ENCODE data around the gene PPP1R14C.
A peak's percentile ranks its signal among the peaks of the same experiment; 100 is the strongest.
"Not testable (repeated sequence)": the region's sequence is repeated elsewhere in the genome, so short reads cannot be mapped to it uniquely, and the experiment has no call there.

The PPP1R14C gene

GRCh38 chr6:150142670-150143515 is at the start of gene PPP1R14C:
PPP1R14C (plus strand) TSS chr6:150143044; CDS start chr6:150143193, 149 bp downstream.
- DNase-seq: peak; percentile 52

GRCh38 chr6:150093397-150093796 is 49.4 kb upstream of the PPP1R14C start:
- no peak for DNase-seq

- DNase-seq: no peak
These were observed 44.7 kb upstream of the PPP1R14C start for GRCh38 chr6:150098155-150098554.

GRCh38 chr6:150099546-150099945 is 43.3 kb upstream of the PPP1R14C start:
- DNase-seq: no peak

GRCh38 chr6:150099953-150100352 is 42.9 kb upstream of the PPP1R14C start:
- peak; percentile 70 for DNase-seq

GRCh38 chr6:150100745-150101144 is 42.1 kb upstream of the PPP1R14C start:
- no peak for DNase-seq

GRCh38 chr6:150102750-150103270 is 40.0 kb upstream of the PPP1R14C start:
- no peak for DNase-seq

- DNase-seq: no peak
These were observed 30.6 kb upstream of the PPP1R14C start for GRCh38 chr6:150112233-150112632.

GRCh38 chr6:150115769-150116168 is 27.1 kb upstream of the PPP1R14C start:
- no peak for DNase-seq

- no peak for DNase-seq
These were observed 26.5 kb upstream of the PPP1R14C start for GRCh38 chr6:150116200-150116800.

GRCh38 chr6:150118203-150118602 is 24.6 kb upstream of the PPP1R14C start:
- DNase-seq: no peak

GRCh38 chr6:150118627-150119026 is 24.2 kb upstream of the PPP1R14C start:
- DNase-seq: no peak

- DNase-seq: peak; percentile 76
These were observed 23.7 kb upstream of the PPP1R14C start for GRCh38 chr6:150119173-150119572.

GRCh38 chr6:150123645-150124044 is 19.2 kb upstream of the PPP1R14C start:
- no peak for DNase-seq

- no peak for DNase-seq
These were observed 18.6 kb upstream of the PPP1R14C start for GRCh38 chr6:150124235-150124634.

- no peak for DNase-seq
These were observed 16.1 kb upstream of the PPP1R14C start for GRCh38 chr6:150126641-150127291.

- no peak for DNase-seq
These were observed 14.4 kb upstream of the PPP1R14C start for GRCh38 chr6:150128425-150128824.

- DNase-seq: no peak
These were observed 13.0 kb upstream of the PPP1R14C start for GRCh38 chr6:150129616-150130505.

- no peak for DNase-seq
These were observed 9.2 kb upstream of the PPP1R14C start for GRCh38 chr6:150133686-150134085.

- DNase-seq: no peak
These were observed 8.4 kb upstream of the PPP1R14C start for GRCh38 chr6:150134280-150134920.

- not testable (repeated sequence) for DNase-seq
These were observed 5.1 kb upstream of the PPP1R14C start for GRCh38 chr6:150137711-150138110.

- no peak for DNase-seq
These were observed 4.2 kb upstream of the PPP1R14C start for GRCh38 chr6:150138638-150139037.
